GM19239 (cell line): ENCODE data around the gene DIP2C.
A peak's percentile ranks its signal among the peaks of the same experiment; 100 is the strongest.
"Not testable (repeated sequence)": the region's sequence is repeated elsewhere in the genome, so short reads cannot be mapped to it uniquely, and the experiment has no call there.

Source experiments
- DNase-seq: peaks from one replicate; pipeline ENCODE4 v3.0.0; 2011; ENCODE audit warnings: low spot score; ENCODE audit not compliant: insufficient read length
- FAIRE-seq: peaks from 2 replicates; lab custom pipeline; 2011; peaks lifted over from hg19 to GRCh38; lab: Jason Lieb, UNC

The DIP2C gene

DNA sequence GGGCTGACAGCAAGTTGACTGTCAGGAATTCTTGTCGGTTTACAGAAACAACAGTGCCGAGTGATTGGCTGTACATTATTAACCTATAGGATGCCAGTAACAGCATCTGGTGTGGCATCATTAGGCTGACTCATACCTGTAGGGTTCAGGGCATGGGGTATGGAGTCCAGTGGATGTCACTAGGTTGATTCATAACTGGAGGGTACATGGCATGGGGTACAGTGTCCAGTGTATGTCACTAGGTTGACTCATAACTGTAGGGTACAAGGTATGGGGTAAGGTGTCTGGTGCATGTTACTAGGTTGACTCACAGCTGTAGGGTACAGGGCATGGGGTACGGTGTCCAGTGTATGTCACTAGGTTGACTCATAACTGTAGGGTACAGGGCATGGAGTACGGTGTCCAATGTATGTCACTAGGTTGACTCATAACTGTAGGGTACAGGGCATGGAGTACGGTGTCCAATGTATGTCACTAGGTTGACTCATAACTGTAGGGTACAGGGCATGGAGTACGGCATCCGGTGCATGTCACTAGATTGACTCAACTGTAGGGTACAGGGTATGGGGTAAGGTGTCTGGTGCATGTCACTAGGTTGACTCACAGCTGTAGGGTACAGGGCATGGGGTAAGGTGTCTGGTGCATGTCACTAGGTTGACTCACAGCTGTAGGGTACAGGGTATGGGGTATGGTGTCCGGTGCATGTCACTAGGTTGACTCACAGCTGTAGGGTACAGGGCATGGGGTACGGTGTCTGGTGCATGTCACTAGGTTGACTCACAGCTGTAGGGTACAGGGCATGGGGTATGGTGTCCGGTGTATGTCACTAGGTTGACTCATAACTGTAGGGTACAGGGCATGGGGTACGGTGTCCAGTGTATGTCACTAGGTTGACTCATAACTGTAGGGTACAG is 425.1 kb downstream of the DIP2C start:
- FAIRE-seq = not testable (repeated sequence)

GRCh38 chr10:260819-261429 is 428.5 kb downstream of the DIP2C start:
- FAIRE-seq (no peak), DNase-seq (no peak)

More for the DNA sequence above, 425.1 kb downstream of the DIP2C start:
- not testable (repeated sequence) for DNase-seq

DNA sequence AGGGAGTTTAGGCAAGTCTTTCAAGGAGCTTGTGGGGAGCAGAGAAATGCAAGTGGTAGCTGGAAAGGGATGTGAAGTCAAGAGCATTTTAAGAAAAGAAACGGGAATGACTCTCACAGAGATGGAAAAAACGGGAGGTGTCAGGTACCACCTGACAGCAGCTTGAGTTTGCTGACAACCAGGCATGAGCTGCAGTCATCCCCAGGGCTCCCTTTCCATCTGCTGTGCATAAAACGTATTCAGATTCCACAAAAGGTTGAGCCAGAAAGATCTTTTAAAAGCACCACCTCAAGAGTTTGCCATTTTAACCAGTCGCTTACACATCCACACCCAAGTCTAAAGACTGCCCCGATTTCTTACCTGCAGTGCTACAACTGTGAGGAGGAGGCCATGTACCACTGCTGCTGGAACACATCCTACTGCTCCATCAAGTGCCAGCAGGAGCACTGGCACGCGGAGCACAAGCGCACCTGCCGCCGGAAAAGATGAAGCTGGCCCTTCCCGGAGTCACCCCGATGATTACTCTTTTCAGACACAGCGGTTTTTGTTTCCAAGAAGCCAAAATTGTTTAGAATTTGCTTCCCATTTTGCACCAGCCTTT is 437.4 kb downstream of the DIP2C start:
- FAIRE-seq = no peak

GRCh38 chr10:248307-248706 is 441.2 kb downstream of the DIP2C start:
- FAIRE-seq = no peak

More for the DNA sequence above, 437.4 kb downstream of the DIP2C start:
- DNase-seq = no peak

DNA sequence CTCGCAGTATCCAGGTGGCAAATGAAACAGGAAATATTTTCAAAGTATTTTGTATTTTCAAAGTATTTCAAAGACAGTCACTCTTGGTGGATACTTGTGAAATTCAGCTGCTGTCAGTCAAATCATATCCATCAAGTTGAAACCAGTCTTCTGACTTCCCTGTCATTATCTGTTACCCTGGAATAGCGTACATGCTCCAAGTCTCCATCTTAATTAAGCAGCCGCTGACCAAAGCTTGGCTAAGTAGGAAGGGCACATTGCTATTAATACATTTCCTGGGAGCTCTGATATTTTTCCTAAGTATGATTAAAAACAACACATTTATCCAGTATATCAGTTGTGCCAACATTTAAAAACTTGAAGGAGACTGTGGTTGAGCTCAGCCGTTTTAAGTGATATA is 442.0 kb downstream of the DIP2C start:
- no peak for FAIRE-seq

More at GRCh38 chr10:248307-248706, 441.2 kb downstream of the DIP2C start:
- no peak for DNase-seq

DNA sequence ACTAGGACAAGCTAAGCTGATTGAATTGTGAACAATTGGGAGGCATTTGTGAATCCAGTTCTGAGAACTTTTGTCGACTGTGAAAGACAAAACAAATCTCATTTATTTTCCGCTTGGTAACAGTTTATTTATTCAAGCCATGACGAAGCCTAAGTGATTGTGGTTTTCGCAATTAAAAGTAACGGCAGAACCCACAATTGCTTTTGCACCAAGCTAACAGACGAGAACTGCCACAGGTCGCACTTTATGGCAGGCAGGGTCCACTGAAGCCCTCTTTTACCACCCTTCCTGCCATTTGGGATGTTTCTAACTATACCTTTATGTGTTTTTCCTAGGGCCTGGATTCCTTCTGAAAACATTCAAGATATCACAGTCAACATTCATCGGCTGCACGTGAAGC is 443.0 kb downstream of the DIP2C start:
- no peak for DNase-seq
- FAIRE-seq = no peak

More for the DNA sequence above, 442.0 kb downstream of the DIP2C start:
- no peak for DNase-seq

DNA sequence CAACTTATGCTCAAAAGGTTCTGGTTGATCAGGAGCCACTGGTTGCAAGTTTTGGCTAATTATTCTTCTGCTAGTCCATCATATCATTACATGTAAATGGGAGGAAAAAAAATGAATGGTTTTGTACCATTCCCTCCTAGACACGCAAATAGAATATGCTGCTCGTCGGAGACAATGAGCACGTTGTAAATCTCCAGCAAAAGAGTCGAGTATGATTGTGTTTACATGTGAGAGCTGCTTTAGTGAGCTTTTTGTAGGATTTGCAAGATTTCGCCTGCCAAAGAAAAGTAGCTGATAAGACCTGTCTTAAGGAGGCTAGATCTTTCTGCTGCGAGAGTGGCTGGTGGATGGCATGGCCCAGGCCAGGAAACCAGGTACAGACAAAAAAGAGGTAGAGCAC is 445.2 kb downstream of the DIP2C start:
- DNase-seq (no peak), FAIRE-seq (no peak)

DNA sequence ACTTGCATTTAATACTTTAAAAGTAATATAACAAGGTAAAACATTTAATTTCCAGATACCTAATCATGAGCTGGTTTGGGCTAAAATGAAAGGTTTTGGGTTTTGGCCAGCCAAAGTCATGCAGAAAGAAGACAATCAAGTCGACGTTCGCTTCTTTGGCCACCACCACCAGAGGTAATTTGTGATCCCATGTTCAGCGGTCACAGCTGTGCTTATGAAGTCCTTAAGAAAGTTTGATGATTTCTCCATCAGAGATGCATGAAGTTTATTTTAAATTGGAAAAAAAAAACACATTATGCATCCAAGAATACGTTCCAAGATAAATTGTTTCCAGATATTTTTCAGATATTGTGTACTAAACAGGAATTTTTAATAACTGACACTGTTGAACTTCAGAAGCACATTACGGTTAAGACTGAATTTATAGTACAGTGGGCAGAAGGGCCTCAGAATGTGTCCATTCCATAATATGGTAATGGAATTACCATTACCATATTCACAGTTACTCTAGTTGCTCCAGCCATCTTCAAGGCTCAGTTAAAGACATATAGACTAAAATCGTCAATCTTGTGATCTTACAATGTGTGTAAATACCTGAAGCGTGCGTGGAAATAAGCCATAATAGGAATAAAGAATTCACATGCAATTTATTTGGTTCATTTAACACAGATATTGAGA is 447.4 kb downstream of the DIP2C start:
- FAIRE-seq (no peak), DNase-seq (no peak)

DNA sequence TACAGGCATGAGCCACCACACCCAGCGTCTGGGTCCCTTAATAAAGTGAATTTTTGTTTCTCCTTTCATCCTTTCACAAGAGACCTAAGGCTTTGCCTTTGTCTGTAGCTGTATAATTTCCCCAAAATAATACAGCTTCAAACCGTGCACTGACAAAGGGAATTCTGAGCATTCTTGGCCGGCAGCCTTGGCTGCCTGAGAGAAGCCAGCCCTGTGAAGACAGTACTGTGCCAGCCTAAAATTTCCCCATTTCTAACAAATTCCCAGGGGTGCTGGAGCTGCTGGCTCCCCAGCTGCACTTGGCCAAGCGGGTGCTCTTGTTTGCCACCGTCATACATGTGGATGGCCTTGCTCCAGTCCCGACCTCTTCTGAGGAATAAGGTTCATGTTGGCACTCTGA is 448.0 kb downstream of the DIP2C start:
- DNase-seq (no peak), FAIRE-seq (no peak)

- DNase-seq = no peak
- no peak for FAIRE-seq
Measured at GRCh38 chr10:239109-239508, 450.4 kb downstream of the DIP2C start.

DNA sequence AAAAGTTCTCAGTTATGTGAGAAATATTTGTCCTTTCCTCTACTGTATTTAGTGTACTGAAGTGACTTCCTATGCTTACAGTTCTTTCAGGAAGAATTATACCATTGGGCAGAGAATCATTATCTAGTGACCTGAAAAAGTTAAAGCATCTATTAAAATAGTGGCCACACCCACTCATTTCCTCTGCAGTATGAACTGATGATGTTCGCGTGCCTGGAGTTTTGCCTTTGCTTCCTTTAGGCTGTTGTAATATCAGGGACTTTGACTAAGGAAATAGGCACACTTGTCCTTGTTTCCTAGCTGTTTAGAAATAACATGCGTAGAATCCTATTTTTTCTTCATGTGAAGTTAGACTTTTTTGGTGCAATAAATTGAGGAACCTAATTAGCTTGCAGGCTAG is 453.6 kb downstream of the DIP2C start:
- FAIRE-seq (no peak), DNase-seq (no peak)

DNA sequence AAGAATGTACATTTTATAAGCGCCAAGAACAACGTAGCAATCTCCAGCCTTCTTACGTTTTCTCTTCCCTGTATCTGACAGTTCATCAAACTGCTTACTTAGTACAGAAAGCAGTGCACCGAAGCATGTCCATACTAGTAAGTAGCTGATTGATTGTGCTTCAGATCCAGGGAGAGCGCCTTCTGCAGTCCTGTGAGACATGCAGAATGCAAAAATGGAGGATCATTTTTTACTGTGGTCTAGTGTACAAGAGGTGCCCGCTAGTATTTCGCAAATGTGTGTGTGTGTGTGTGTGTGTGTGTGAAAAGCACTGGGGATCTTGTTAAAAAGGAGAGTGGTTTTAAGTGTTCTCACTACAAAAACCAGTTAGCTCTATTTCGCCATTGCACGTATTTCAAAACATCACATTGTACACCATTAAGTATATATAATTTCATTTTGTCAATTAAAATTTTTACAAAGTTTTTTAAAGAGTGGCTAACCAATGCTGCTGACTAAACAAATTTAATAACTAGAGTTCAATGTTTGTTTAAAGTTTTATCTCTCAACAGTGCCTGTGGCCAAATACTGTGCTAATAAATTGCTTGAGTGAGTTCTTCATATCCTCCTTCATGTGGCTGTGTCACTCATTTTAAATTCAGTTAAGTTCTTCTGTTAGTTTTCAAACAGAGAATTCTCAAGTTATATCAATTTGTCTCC is 454.6 kb downstream of the DIP2C start:
- DNase-seq = no peak
- FAIRE-seq = no peak

- FAIRE-seq (no peak), DNase-seq (no peak)
Measured at GRCh38 chr10:232878-233277, 456.6 kb downstream of the DIP2C start.

GRCh38 chr10:232061-232460 is 457.4 kb downstream of the DIP2C start:
- no peak for FAIRE-seq
- DNase-seq = no peak

GRCh38 chr10:230758-231157 is 458.7 kb downstream of the DIP2C start:
- FAIRE-seq = no peak

GRCh38 chr10:228366-228765 is 461.1 kb downstream of the DIP2C start:
- FAIRE-seq = no peak
- no peak for DNase-seq

More at GRCh38 chr10:230758-231157, 458.7 kb downstream of the DIP2C start:
- DNase-seq = no peak

DNA sequence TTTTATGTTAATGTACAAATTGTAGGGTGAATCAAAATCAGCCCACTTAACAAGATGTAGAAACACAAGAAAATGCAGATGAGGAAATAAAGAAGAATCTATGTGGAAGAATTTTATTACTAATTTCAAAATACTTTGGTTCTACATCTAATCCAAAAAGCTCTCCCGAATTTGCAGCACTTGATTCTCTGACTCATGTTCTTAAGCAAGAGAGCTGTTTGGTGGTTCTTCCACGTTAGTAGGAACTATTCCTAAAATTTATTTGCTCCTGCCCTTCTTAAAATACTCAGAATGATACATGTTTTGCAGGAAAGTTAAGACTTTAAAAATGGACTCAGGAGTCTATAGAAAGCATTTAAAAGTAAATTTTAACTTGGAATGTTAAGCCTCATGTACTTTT is 462.5 kb downstream of the DIP2C start:
- no peak for DNase-seq
- no peak for FAIRE-seq

DNA sequence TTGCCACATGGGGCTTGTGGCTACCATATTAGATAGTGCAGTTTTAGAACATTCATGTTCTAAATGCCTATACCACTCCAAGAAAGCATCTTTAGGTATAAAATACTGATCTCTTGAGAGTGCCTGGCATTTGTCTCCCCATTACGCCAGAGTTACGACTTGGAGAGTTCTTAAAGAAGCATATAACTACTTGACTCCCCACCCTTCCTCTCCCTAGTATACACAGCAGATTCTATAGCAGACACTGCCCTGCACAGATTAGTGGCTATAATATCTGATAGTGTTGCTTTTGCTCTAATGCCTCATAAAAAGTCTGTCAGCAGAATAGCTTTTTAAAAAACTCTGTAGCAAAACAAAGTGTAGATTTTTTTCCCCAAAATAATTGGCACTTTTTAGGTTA is 463.4 kb downstream of the DIP2C start:
- DNase-seq (no peak), FAIRE-seq (no peak)

DNA sequence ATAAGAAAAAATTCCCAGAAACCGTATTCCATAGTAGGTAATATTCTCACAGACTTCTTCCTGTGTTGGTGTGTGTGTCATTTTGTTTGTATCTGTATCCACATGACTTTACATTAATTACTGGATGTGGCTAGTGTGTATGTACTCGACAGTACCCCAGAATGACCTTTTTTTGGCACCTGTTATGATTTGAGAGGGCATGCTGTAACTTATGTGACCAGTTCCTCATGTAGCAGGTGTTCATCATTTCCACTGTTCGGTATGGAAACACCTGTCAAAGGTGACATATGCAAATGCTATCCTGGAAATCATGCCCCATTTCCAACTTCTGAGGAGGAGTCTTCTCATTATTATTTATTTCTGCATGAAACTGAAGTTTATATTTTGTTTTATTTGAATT is 464.9 kb downstream of the DIP2C start:
- no peak for DNase-seq
- peak; percentile 21 for FAIRE-seq
